ENCODE results near the gene SENP7.

The SENP7 gene

GRCh38 chr3:101532783-101533602 lies 20.0 kb upstream of the SENP7 start:
- no peaks in the 10 kb centered on the region for H3K27me3 Mint-ChIP-seq
- H3K4me3 Mint-ChIP-seq, result no peak overlapping the region
- intact Hi-C loops (cut with micrococcal nuclease), result no loop called here
- no peaks in the 10 kb centered on the region for H3K9me3 Mint-ChIP-seq
- H3K27ac Mint-ChIP-seq, result no peak overlapping the region
- peaks cover 5% of the 10 kb centered on the region for H3K4me1 Mint-ChIP-seq (ENCODE audit: low read depth)
- no peaks in the 10 kb centered on the region for H3K36me3 Mint-ChIP-seq (ENCODE audit: low read depth)

- intact Hi-C loops (cut with micrococcal nuclease), result no loop called here
- no peaks in the 10 kb centered on the region for H3K4me1 Mint-ChIP-seq (ENCODE audit: low read depth)
- no peaks in the 10 kb centered on the region for H3K27me3 Mint-ChIP-seq
- no peak overlapping the region for H3K27ac Mint-ChIP-seq
- no peak overlapping the region for H3K4me3 Mint-ChIP-seq
- H3K36me3 Mint-ChIP-seq (ENCODE audit: low read depth), result no peaks in the 10 kb centered on the region
- no peaks in the 10 kb centered on the region for H3K9me3 Mint-ChIP-seq
These were observed 18.6 kb upstream of the SENP7 start for GRCh38 chr3:101531473-101532086.

- Mint-ChIP-seq H3K4me3 (no peak overlapping the region), H3K4me1 (ENCODE audit: low read depth) (no peaks in the 10 kb centered on the region), H3K36me3 (ENCODE audit: low read depth) (no peaks in the 10 kb centered on the region), H3K27me3 (no peaks in the 10 kb centered on the region), H3K9me3 (no peaks in the 10 kb centered on the region), H3K27ac (no peak overlapping the region)
- intact Hi-C loops (cut with micrococcal nuclease), result no loop called here
These were observed 17.7 kb upstream of the SENP7 start for GRCh38 chr3:101530686-101531047.

- Mint-ChIP-seq H3K9me3 (no peaks in the 10 kb centered on the region), H3K4me3 (no peak overlapping the region), H3K27me3 (no peaks in the 10 kb centered on the region), H3K27ac (no peak overlapping the region), H3K4me1 (ENCODE audit: low read depth) (no peaks in the 10 kb centered on the region), H3K36me3 (ENCODE audit: low read depth) (no peaks in the 10 kb centered on the region)
- intact Hi-C loops (cut with micrococcal nuclease), result no loop called here
These were observed 17.0 kb upstream of the SENP7 start for GRCh38 chr3:101529816-101530685.

GRCh38 chr3:101527906-101528305 lies 14.9 kb upstream of the SENP7 start:
- H3K27me3 Mint-ChIP-seq, result no peaks in the 10 kb centered on the region
- no peaks in the 10 kb centered on the region for H3K9me3 Mint-ChIP-seq
- intact Hi-C loops (cut with micrococcal nuclease), result no loop called here
- H3K4me1 Mint-ChIP-seq (ENCODE audit: low read depth), result no peaks in the 10 kb centered on the region
- H3K27ac Mint-ChIP-seq, result no peak overlapping the region
- H3K4me3 Mint-ChIP-seq, result no peak overlapping the region
- no peaks in the 10 kb centered on the region for H3K36me3 Mint-ChIP-seq (ENCODE audit: low read depth)

GRCh38 chr3:101527441-101527840 lies 14.4 kb upstream of the SENP7 start:
- Mint-ChIP-seq H3K4me1 (ENCODE audit: low read depth) (no peaks in the 10 kb centered on the region), H3K9me3 (no peaks in the 10 kb centered on the region), H3K27me3 (no peaks in the 10 kb centered on the region), H3K27ac (no peak overlapping the region), H3K4me3 (no peak overlapping the region), H3K36me3 (ENCODE audit: low read depth) (no peaks in the 10 kb centered on the region)
- intact Hi-C loops (cut with micrococcal nuclease), result no loop called here

- Mint-ChIP-seq H3K27ac (no peak overlapping the region), H3K9me3 (no peaks in the 10 kb centered on the region), H3K4me1 (ENCODE audit: low read depth) (no peaks in the 10 kb centered on the region), H3K27me3 (peaks cover 4% of the 10 kb centered on the region), H3K4me3 (no peak overlapping the region), H3K36me3 (ENCODE audit: low read depth) (no peaks in the 10 kb centered on the region)
- intact Hi-C loops (cut with micrococcal nuclease), result no loop called here
These were observed 8.2 kb upstream of the SENP7 start for GRCh38 chr3:101521211-101521701.

GRCh38 chr3:101519685-101520365 lies 6.8 kb upstream of the SENP7 start:
- H3K27ac Mint-ChIP-seq, result no peak overlapping the region
- H3K9me3 Mint-ChIP-seq, result no peaks in the 10 kb centered on the region
- H3K4me3 Mint-ChIP-seq, result no peak overlapping the region
- H3K27me3 Mint-ChIP-seq, result peaks cover 4% of the 10 kb centered on the region
- intact Hi-C loops (cut with micrococcal nuclease), result no loop called here
- no peaks in the 10 kb centered on the region for H3K36me3 Mint-ChIP-seq (ENCODE audit: low read depth)
- no peaks in the 10 kb centered on the region for H3K4me1 Mint-ChIP-seq (ENCODE audit: low read depth)

GRCh38 chr3:101518421-101518871 lies 5.4 kb upstream of the SENP7 start:
- Mint-ChIP-seq H3K27ac (no peak overlapping the region), H3K36me3 (ENCODE audit: low read depth) (no peaks in the 10 kb centered on the region), H3K4me1 (ENCODE audit: low read depth) (no peaks in the 10 kb centered on the region), H3K9me3 (no peaks in the 10 kb centered on the region), H3K4me3 (no peak overlapping the region), H3K27me3 (peaks cover 4% of the 10 kb centered on the region)
- intact Hi-C loops (cut with micrococcal nuclease), result no loop called here

GRCh38 chr3:101513419-101513986 lies 491 bp upstream of the SENP7 start:
- Mint-ChIP-seq H3K27ac (peak overlapping the region; percentile 91), H3K27me3 (peaks cover 4% of the 10 kb centered on the region), H3K36me3 (ENCODE audit: low read depth) (peaks cover 12% of the 10 kb centered on the region), H3K4me3 (peak overlapping the region; percentile 95), H3K4me1 (ENCODE audit: low read depth) (peaks cover 19% of the 10 kb centered on the region), H3K9me3 (no peaks in the 10 kb centered on the region)
- intact Hi-C loops (cut with micrococcal nuclease), result loop anchor here (1.0 to 5.0 kb wide), 3 partner anchors 47 to 1111 kb away; partner anchors contain the start of genes LNP1, TOMM70 and TRMT10C

- Mint-ChIP-seq H3K4me3 (peak overlapping the region; percentile 95), H3K4me1 (ENCODE audit: low read depth) (peaks cover 19% of the 10 kb centered on the region), H3K36me3 (ENCODE audit: low read depth) (peaks cover 22% of the 10 kb centered on the region), H3K27ac (peak overlapping the region; percentile 91), H3K9me3 (no peaks in the 10 kb centered on the region), H3K27me3 (no peaks in the 10 kb centered on the region)
- intact Hi-C loops (cut with micrococcal nuclease), result loop anchor here (2.0 to 5.0 kb wide), 2 partner anchors 48 to 1110 kb away; partner anchors contain the start of genes LNP1, TOMM70 and TRMT10C
These were observed 691 bp downstream of the SENP7 start for GRCh38 chr3:101512396-101512645.

GRCh38 chr3:101509811-101510210 lies 3.2 kb downstream of the SENP7 start:
- no peak overlapping the region for H3K4me3 Mint-ChIP-seq

GRCh38 chr3:101509281-101509680 lies 3.7 kb downstream of the SENP7 start:
- H3K27ac Mint-ChIP-seq, result no peak overlapping the region
- intact Hi-C loops (cut with micrococcal nuclease), result no loop called here

More at GRCh38 chr3:101509811-101510210, 3.2 kb downstream of the SENP7 start:
- Mint-ChIP-seq H3K27me3 (no peaks in the 10 kb centered on the region), H3K9me3 (no peaks in the 10 kb centered on the region), H3K36me3 (ENCODE audit: low read depth) (peaks cover 31% of the 10 kb centered on the region), H3K4me1 (ENCODE audit: low read depth) (peaks cover 19% of the 10 kb centered on the region), H3K27ac (no peak overlapping the region)
- intact Hi-C loops (cut with micrococcal nuclease), result loop anchor here (5.0 kb wide), 1 partner anchor 1108 kb away; the partner anchor contains the start of genes LNP1 and TOMM70

More at GRCh38 chr3:101509281-101509680, 3.7 kb downstream of the SENP7 start:
- Mint-ChIP-seq H3K36me3 (ENCODE audit: low read depth) (peaks cover 34% of the 10 kb centered on the region), H3K9me3 (no peaks in the 10 kb centered on the region), H3K27me3 (no peaks in the 10 kb centered on the region), H3K4me3 (no peak overlapping the region), H3K4me1 (ENCODE audit: low read depth) (peaks cover 19% of the 10 kb centered on the region)
